GM23338 (cell line): ENCODE results near the gene GLCE.

Experiments
- CREB1 ChIP-seq: fragments of 250-450 bp; sonication (Bioruptor Pico); IDR thresholded peaks from 2 replicates; pipeline ENCODE4 v1.5.0; 2020; ENCODE audit warnings: low read depth, mild to moderate bottlenecking, moderate library complexity
- EZH2 ChIP-seq: fragments of 200-600 bp; sonication (generic); IDR thresholded peaks from one replicate; pipeline ENCODE4 v1.8.0; 2017; ENCODE audit warnings: antibody characterized with exemption, mild to moderate bottlenecking, low read depth; ENCODE audit not compliant: unreplicated experiment
- EZH2phosphoT487 ChIP-seq: fragments of 200-600 bp; sonication (generic); IDR thresholded peaks from one replicate; pipeline ENCODE4 v1.8.1; 2018; ENCODE audit warnings: antibody characterized with exemption; ENCODE audit not compliant: unreplicated experiment
- JUNB ChIP-seq: IDR thresholded peaks from one replicate; pipeline ENCODE4 v1.6.1; 2016; ENCODE audit warnings: antibody characterized with exemption; ENCODE audit not compliant: unreplicated experiment
- NANOG ChIP-seq: IDR thresholded peaks from 2 replicates; pipeline ENCODE4 v1.6.1; 2016; ENCODE audit warnings: antibody characterized with exemption, borderline replicate concordance
- POLR2AphosphoS5 ChIP-seq: IDR thresholded peaks from 2 replicates; pipeline ENCODE4 v1.6.1; 2016; ENCODE audit warnings: antibody characterized with exemption, low read depth
- REST ChIP-seq: IDR thresholded peaks from one replicate; pipeline ENCODE4 v1.6.1; 2018; ENCODE audit warnings: antibody characterized with exemption; ENCODE audit not compliant: unreplicated experiment
- STAT1 ChIP-seq: IDR thresholded peaks from one replicate; pipeline ENCODE4 v1.6.1; 2016; ENCODE audit warnings: antibody characterized with exemption; ENCODE audit not compliant: unreplicated experiment
- ZNF114 ChIP-seq: fragments of 250-450 bp; sonication (Bioruptor Pico); IDR thresholded peaks from 2 replicates; pipeline ENCODE4 v1.5.0; 2020; ENCODE audit warnings: mild to moderate bottlenecking, moderate library complexity
- ZNF331 ChIP-seq: fragments of 250-450 bp; sonication (Bioruptor Pico); IDR thresholded peaks from 2 replicates; pipeline ENCODE4 v1.5.0; 2020; ENCODE audit warnings: low read depth, mild to moderate bottlenecking, moderate library complexity
- TF ChIP-seq, protein P1 (sequence below), 2 experiments: fragments of 200-600 bp in 1 of 2; sonication (generic) in 1 of 2; conservative IDR thresholded peaks; 2 replicates each; pipeline versions ENCODE4 v1.5.1 to v1.6.1; 2016 to 2017; ENCODE audit warnings: antibody characterized with exemption in 2 of 2, low read depth in 2 of 2, mild to moderate bottlenecking in 2 of 2, moderate library complexity in 1 of 2
- TF ChIP-seq, protein P2 (sequence below): IDR thresholded peaks from 2 replicates; pipeline ENCODE4 v1.6.1; 2016; ENCODE audit warnings: antibody characterized with exemption

- TF ChIP-seq, protein P1, sequence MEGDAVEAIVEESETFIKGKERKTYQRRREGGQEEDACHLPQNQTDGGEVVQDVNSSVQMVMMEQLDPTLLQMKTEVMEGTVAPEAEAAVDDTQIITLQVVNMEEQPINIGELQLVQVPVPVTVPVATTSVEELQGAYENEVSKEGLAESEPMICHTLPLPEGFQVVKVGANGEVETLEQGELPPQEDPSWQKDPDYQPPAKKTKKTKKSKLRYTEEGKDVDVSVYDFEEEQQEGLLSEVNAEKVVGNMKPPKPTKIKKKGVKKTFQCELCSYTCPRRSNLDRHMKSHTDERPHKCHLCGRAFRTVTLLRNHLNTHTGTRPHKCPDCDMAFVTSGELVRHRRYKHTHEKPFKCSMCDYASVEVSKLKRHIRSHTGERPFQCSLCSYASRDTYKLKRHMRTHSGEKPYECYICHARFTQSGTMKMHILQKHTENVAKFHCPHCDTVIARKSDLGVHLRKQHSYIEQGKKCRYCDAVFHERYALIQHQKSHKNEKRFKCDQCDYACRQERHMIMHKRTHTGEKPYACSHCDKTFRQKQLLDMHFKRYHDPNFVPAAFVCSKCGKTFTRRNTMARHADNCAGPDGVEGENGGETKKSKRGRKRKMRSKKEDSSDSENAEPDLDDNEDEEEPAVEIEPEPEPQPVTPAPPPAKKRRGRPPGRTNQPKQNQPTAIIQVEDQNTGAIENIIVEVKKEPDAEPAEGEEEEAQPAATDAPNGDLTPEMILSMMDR (conservative IDR thresholded peaks at IDR 0.05; ENCODE audit: low read depth in 2 of 2): no peak
- TF ChIP-seq EZH2phosphoT487: no peak
- no peak for TF ChIP-seq EZH2
- no peak for TF ChIP-seq POLR2AphosphoS5
- no peak for TF ChIP-seq REST
- TF ChIP-seq, protein P2, sequence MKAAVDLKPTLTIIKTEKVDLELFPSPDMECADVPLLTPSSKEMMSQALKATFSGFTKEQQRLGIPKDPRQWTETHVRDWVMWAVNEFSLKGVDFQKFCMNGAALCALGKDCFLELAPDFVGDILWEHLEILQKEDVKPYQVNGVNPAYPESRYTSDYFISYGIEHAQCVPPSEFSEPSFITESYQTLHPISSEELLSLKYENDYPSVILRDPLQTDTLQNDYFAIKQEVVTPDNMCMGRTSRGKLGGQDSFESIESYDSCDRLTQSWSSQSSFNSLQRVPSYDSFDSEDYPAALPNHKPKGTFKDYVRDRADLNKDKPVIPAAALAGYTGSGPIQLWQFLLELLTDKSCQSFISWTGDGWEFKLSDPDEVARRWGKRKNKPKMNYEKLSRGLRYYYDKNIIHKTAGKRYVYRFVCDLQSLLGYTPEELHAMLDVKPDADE: no peak
- TF ChIP-seq CREB1 (CRISPR knock-in tag): no peak
- TF ChIP-seq JUNB: no peak
- TF ChIP-seq ZNF114: no peak
- no peak for TF ChIP-seq STAT1
- no peak for TF ChIP-seq ZNF331 (CRISPR knock-in tag)
- no peak for TF ChIP-seq NANOG
Measured at GRCh38 chr15:69189157-69189556, 28.7 kb downstream of the GLCE start.
